ENCODE results near the gene FBXW11. TPM values are rescaled to one million over a fixed set of nuclear protein-coding genes. Genes with fewer than 3 reads are reported as not detected.
"Not testable (repeated sequence)": the region's sequence is repeated elsewhere in the genome, so short reads cannot be mapped to it uniquely, and the experiment has no call there.

Gene FBXW11
- total and polyA plus RNA-seq, 8 donors = 6.0 to 43.8 (median 25.0) TPM

DNA sequence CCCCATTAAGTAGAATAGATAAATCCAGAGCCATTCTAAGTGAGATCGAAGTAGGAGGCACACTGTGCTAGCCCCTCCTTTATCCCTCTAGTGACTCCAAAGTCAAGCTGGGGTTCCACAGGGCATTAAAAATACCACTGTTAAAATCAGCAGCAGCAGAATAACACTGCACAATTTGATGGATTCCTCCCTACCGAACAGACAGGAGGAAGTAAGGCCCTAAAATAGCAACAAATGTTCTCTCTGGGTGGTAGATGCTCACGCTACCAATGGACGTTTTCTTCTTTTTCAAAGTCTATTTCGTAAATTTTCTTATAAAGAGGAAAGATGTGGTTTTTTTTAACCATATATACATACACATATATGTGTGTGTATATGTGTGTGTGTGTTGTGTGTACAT, 54.4 kb downstream of the FBXW11 start:
- Histone ChIP-seq H3K27ac (no peak overlapping the region), H3K36me3 (no peaks in the 10 kb centered on the region), H3K27me3 (no peaks in the 10 kb centered on the region), H3K4me1 (peaks cover 37 to 50% (median 42%) of the 10 kb centered on the region in 3 donors), H3K4me3 (no peak overlapping the region), H3K9me3 (no peaks in the 10 kb centered on the region)
- no peak for DNase-seq
- ATAC-seq = no peak
- TF ChIP-seq, protein P1, sequence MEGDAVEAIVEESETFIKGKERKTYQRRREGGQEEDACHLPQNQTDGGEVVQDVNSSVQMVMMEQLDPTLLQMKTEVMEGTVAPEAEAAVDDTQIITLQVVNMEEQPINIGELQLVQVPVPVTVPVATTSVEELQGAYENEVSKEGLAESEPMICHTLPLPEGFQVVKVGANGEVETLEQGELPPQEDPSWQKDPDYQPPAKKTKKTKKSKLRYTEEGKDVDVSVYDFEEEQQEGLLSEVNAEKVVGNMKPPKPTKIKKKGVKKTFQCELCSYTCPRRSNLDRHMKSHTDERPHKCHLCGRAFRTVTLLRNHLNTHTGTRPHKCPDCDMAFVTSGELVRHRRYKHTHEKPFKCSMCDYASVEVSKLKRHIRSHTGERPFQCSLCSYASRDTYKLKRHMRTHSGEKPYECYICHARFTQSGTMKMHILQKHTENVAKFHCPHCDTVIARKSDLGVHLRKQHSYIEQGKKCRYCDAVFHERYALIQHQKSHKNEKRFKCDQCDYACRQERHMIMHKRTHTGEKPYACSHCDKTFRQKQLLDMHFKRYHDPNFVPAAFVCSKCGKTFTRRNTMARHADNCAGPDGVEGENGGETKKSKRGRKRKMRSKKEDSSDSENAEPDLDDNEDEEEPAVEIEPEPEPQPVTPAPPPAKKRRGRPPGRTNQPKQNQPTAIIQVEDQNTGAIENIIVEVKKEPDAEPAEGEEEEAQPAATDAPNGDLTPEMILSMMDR (IDR thresholded peaks at IDR 0.05) = no peak
- intact Hi-C loops (cut with DNase I) = loop anchor here in 1 of 3 donors (10.0 kb wide), 1 partner anchor 53 kb away; the partner anchor contains the start of gene FBXW11
- 77 to 86% methylated on average over 5 of the region's 5 CpGs for WGBS, 2 donors
- FAIRE-seq = no peak

DNA sequence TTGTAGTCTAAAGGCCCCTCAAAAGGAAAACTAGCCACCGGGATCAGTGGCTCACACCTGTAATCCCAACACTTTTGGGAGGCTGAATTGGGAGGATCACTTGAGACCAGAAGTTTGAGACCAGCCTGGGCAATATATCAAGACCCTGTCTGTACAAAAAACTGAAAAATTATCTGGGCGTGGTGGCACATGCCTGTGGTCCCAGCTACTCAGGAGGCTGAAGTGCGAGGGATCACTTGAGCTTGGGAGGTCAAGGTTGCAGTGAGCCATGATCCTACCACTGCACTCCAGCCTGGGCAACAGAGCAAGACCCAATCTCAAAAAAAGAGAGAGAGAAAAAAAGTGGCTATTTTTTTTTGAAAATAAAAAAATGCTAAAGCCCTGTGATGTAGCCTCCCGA, 55.2 kb downstream of the FBXW11 start:
- Histone ChIP-seq H3K4me1 (peaks cover 33 to 46% (median 35%) of the 10 kb centered on the region in 3 donors), H3K4me3 (no peak overlapping the region), H3K27me3 (no peaks in the 10 kb centered on the region), H3K36me3 (no peaks in the 10 kb centered on the region), H3K27ac (no peak overlapping the region), H3K9me3 (no peaks in the 10 kb centered on the region)
- WGBS, 2 donors = 70 to 73% methylated on average over 4 of the region's 4 CpGs
- FAIRE-seq (no peak), DNase-seq (no peak), ATAC-seq (no peak)
- intact Hi-C loops (cut with DNase I) = loop anchor here in 1 of 3 donors (10.0 kb wide), 1 partner anchor 54 kb away; the partner anchor contains the start of gene FBXW11
- TF ChIP-seq, protein P1 (IDR thresholded peaks at IDR 0.05) = no peak

DNA sequence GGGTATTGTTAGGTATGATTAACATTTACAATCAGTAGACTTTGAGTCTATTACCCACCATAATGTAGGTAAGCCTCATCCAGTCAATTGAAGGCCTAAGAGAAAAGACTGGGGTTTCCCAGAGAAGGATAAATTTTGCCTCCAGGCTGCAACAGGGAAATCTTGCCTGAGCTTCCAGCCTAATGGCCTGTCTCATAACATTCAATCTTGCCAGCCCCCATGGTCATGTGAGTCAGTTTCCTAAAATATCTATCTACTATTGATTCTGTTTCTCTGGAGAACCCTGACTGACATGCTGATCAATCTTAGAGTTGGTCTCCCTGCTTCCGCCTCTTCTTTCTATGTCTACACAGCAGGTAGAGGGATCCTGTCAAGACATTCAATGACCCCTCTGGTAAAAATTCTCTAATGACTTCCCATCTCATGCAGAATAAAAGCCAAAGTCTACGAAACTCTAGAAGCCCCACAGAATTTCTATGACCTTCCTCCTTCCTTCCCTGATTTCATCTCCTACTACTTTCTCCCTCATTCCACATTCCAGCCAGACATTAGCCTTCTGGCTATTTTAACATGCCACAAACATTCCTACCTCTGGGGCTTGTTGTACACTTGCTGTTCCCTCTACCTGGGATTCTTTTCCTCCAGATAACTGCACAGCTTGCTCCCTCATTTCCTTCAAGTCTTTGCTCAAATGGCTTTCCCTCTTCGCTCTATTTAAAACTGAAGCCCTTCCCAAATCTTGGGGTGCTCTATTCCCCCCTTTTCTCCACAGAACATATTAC, 60.2 kb downstream of the FBXW11 start:
- no peak overlapping the region for H3K4me3 ChIP-seq
- H3K4me1 ChIP-seq = peaks cover 20 to 32% (median 21%) of the 10 kb centered on the region in 3 donors
- H3K27me3 ChIP-seq = no peaks in the 10 kb centered on the region
- 96 to 97% methylated on average over 3 of the region's 3 CpGs for WGBS, 2 donors
- H3K27ac ChIP-seq = peak overlapping the region in 2 of 4 donors; percentile 28 to 48
- ATAC-seq = no peak
- H3K36me3 ChIP-seq = no peaks in the 10 kb centered on the region
- TF ChIP-seq, protein P1 (IDR thresholded peaks at IDR 0.05) = no peak
- DNase-seq = no peak
- H3K9me3 ChIP-seq = no peaks in the 10 kb centered on the region
- intact Hi-C loops (cut with DNase I) = no loop called here
- FAIRE-seq = no peak

DNA sequence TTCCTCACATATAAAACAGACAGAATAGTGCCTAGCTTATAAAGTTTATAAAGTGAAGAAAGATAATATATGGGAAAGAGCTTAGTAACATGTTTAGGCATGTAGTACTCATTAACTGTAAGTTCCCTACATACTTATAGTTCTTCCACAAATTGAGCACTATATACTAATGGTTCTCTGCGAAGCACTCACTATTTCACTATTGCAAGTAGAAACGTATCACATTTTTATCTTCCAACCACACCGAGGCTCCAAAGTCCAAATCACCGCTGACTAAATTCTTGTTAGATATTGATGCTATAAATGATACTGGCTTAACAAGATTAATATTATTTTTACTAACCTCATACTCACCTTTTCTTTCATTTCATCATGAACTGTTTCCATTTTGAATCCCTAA, 61.0 kb downstream of the FBXW11 start:
- no peak for FAIRE-seq
- Histone ChIP-seq H3K27ac (peak overlapping the region in 2 of 4 donors; percentile 28 to 48), H3K27me3 (no peaks in the 10 kb centered on the region), H3K4me3 (no peak overlapping the region), H3K4me1 (peaks cover 25 to 37% (median 26%) of the 10 kb centered on the region in 3 donors), H3K36me3 (no peaks in the 10 kb centered on the region), H3K9me3 (no peaks in the 10 kb centered on the region)
- intact Hi-C loops (cut with DNase I) = no loop called here
- no peak for DNase-seq
- ATAC-seq = peak in 2 of 4 donors; percentile 9 to 17
- 21 to 23% methylated on average over 4 of the region's 4 CpGs for WGBS, 2 donors
- TF ChIP-seq, protein P1 (IDR thresholded peaks at IDR 0.05) = no peak

DNA sequence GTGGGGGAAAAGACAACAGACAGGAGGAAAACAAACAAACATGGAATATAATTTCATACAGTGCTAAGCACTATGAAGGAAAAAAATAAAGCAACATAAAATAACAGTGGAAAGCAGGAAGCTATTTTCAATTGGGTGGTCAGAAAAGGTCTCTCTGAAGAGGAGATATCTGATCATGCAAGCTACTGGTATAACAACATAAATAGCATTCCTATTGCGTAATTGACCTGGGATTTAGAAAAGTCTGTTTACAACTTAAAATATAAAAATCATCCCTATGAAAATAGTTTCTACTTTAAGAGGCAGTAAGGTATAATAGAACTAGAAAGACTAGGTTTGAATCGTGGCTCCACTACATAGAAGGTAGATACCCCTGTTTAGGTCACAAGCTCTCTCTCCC, 61.4 kb downstream of the FBXW11 start:
- Histone ChIP-seq H3K27ac (peak overlapping the region in 2 of 4 donors; percentile 28 to 48), H3K4me1 (peaks cover 25 to 39% (median 31%) of the 10 kb centered on the region in 3 donors), H3K4me3 (no peak overlapping the region), H3K36me3 (no peaks in the 10 kb centered on the region), H3K9me3 (no peaks in the 10 kb centered on the region), H3K27me3 (no peaks in the 10 kb centered on the region)
- ATAC-seq (peak in 1 of 4 donors; percentile 3), FAIRE-seq (no peak), DNase-seq (no peak)
- WGBS, 2 donors = 39 to 41% methylated on average over 2 of the region's 2 CpGs
- TF ChIP-seq, protein P1 (IDR thresholded peaks at IDR 0.05) = no peak
- intact Hi-C loops (cut with DNase I) = no loop called here

DNA sequence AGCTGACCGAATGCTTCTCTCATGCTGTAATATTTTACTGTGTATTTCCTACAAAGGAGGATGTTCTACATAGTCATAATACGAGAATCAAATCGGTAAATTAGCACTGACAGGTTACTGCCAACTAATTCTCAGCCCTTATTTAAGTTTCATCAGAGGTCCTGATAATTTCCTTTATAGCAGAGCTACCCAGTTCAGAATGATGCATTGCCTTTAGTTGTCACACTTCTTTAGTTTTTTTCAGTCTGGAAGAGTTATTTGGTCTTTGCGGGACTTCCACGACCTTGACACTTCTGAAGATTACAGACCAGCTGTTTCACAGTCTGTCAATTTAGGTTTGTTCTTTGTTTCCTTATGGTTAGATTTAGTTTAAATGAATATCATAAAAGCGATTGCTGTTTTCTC, 64.3 kb downstream of the FBXW11 start:
- peak; percentile 97 for FAIRE-seq

DNA sequence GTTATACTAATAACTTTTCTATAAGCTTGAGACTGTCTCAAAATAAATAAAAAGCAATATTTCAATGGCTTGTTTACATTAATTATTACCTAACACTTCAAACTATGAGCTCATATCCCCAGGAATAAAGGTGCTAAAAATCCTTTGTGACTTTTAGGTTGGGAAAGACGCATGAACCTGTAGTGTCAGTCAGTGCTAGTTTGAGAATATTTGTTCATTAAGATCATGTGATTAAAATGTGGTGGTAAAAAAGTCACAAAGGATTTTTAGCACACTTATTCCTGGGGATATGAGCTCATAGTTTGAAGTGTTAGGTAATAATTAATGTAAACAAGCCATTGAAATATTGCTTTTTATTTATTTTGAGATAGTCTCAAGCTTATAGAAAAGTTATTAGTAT, 64.8 kb downstream of the FBXW11 start:
- peak overlapping the region in 3 of 4 donors; percentile 33 to 69 (median 66) for H3K27ac ChIP-seq
- H3K4me3 ChIP-seq; DNase-seq; intact Hi-C loops (cut with DNase I); H3K27me3 ChIP-seq; H3K9me3 ChIP-seq; H3K36me3 ChIP-seq; FAIRE-seq: not testable (repeated sequence)
- H3K4me1 ChIP-seq = peaks cover 29 to 66% (median 48%) of the 10 kb centered on the region in 3 donors
- ATAC-seq = peak; percentile 49 to 65 (median 58)
- WGBS, 2 donors = 11 to 14% methylated on average over 1 of the region's 1 CpG

More for the DNA sequence above, 64.3 kb downstream of the FBXW11 start:
- intact Hi-C loops (cut with DNase I); H3K9me3 ChIP-seq; H3K4me3 ChIP-seq; DNase-seq; H3K27me3 ChIP-seq; H3K36me3 ChIP-seq: not testable (repeated sequence)
- H3K27ac ChIP-seq = peak overlapping the region; percentile 24 to 81 (median 62)
- H3K4me1 ChIP-seq = peaks cover 29 to 63% (median 48%) of the 10 kb centered on the region in 3 donors
- ATAC-seq = peak in 3 of 4 donors; percentile 6 to 19 (median 9)
- WGBS, 2 donors = 13% methylated on average over 3 of the region's 6 CpGs
